Measurements from ENCODE around the gene PDE10A.

Gene PDE10A

GRCh38 chr6:165636402-165637048, 26.5 kb downstream of the PDE10A start:
- no peaks in the 10 kb centered on the region for H3K9me3 ChIP-seq (ENCODE audit: insufficient read depth, low read length)
- H3K4me3 ChIP-seq (ENCODE audit: insufficient read depth, low read length, poor library complexity, severe bottlenecking) = no peak overlapping the region
- no peaks in the 10 kb centered on the region for H3K79me2 ChIP-seq (ENCODE audit: insufficient read depth, low read length)
- H3K9me2 ChIP-seq (replicated peaks; ENCODE audit: insufficient read depth, low read length) = no peaks in the 10 kb centered on the region
- no peaks in the 10 kb centered on the region for H3K27me3 ChIP-seq (ENCODE audit: low read length)
- H3F3A ChIP-seq (ENCODE audit: insufficient read depth) = no peaks in the 10 kb centered on the region
- no peak overlapping the region for H3K27ac ChIP-seq (ENCODE audit: low read depth, low read length)
- no peak overlapping the region for H3K9ac ChIP-seq (ENCODE audit: low read length)
- H3K4me2 ChIP-seq (ENCODE audit: low read depth, low read length, poor library complexity, severe bottlenecking) = no peak overlapping the region
- H3K36me3 ChIP-seq (ENCODE audit: low read length) = no peaks in the 10 kb centered on the region
- TF ChIP-seq CTCF (IDR thresholded peaks at IDR 0.05; ENCODE audit: insufficient read depth, low read length, poor library complexity, severe bottlenecking) (no peak), EZH2phosphoT487 (conservative IDR thresholded peaks at IDR 0.05; ENCODE audit: low read length) (no peak)
- no peak overlapping the region for H2AFZ ChIP-seq (ENCODE audit: low read depth, low read length, severe bottlenecking)
- H4K20me1 ChIP-seq (ENCODE audit: low read depth, low read length) = no peaks in the 10 kb centered on the region

- no peak for TF ChIP-seq EZH2phosphoT487 (conservative IDR thresholded peaks at IDR 0.05; ENCODE audit: low read length)
- TF ChIP-seq CTCF (IDR thresholded peaks at IDR 0.05; ENCODE audit: insufficient read depth, low read length, poor library complexity, severe bottlenecking) = no peak
- Histone ChIP-seq H3K36me3 (ENCODE audit: low read length) (no peaks in the 10 kb centered on the region), H3K27ac (ENCODE audit: low read depth, low read length) (no peak overlapping the region), H2AFZ (ENCODE audit: low read depth, low read length, severe bottlenecking) (no peak overlapping the region), H3K4me2 (ENCODE audit: low read depth, low read length, poor library complexity, severe bottlenecking) (no peak overlapping the region), H3K9me2 (replicated peaks; ENCODE audit: insufficient read depth, low read length) (no peaks in the 10 kb centered on the region), H4K20me1 (ENCODE audit: low read depth, low read length) (no peaks in the 10 kb centered on the region), H3K79me2 (ENCODE audit: insufficient read depth, low read length) (no peaks in the 10 kb centered on the region), H3K4me3 (ENCODE audit: insufficient read depth, low read length, poor library complexity, severe bottlenecking) (no peak overlapping the region), H3F3A (ENCODE audit: insufficient read depth) (no peaks in the 10 kb centered on the region), H3K27me3 (ENCODE audit: low read length) (no peaks in the 10 kb centered on the region), H3K9me3 (ENCODE audit: insufficient read depth, low read length) (no peaks in the 10 kb centered on the region), H3K9ac (ENCODE audit: low read length) (no peak overlapping the region)
Observed at GRCh38 chr6:165635965-165636364, 27.1 kb downstream of the PDE10A start.

GRCh38 chr6:165634101-165634880, 28.8 kb downstream of the PDE10A start:
- Histone ChIP-seq H3F3A (ENCODE audit: insufficient read depth) (no peaks in the 10 kb centered on the region), H3K4me3 (ENCODE audit: insufficient read depth, low read length, poor library complexity, severe bottlenecking) (no peak overlapping the region), H4K20me1 (ENCODE audit: low read depth, low read length) (no peaks in the 10 kb centered on the region), H2AFZ (ENCODE audit: low read depth, low read length, severe bottlenecking) (no peak overlapping the region), H3K36me3 (ENCODE audit: low read length) (no peaks in the 10 kb centered on the region), H3K9me2 (replicated peaks; ENCODE audit: insufficient read depth, low read length) (no peaks in the 10 kb centered on the region), H3K79me2 (ENCODE audit: insufficient read depth, low read length) (no peaks in the 10 kb centered on the region), H3K9ac (ENCODE audit: low read length) (no peak overlapping the region), H3K9me3 (ENCODE audit: insufficient read depth, low read length) (no peaks in the 10 kb centered on the region), H3K4me2 (ENCODE audit: low read depth, low read length, poor library complexity, severe bottlenecking) (no peak overlapping the region), H3K27me3 (ENCODE audit: low read length) (no peaks in the 10 kb centered on the region), H3K27ac (ENCODE audit: low read depth, low read length) (no peak overlapping the region)
- TF ChIP-seq EZH2phosphoT487 (conservative IDR thresholded peaks at IDR 0.05; ENCODE audit: low read length) (no peak), CTCF (IDR thresholded peaks at IDR 0.05; ENCODE audit: insufficient read depth, low read length, poor library complexity, severe bottlenecking) (no peak)
